ENCODE data around the gene ARL6IP4.

Gene ARL6IP4

GRCh38 chr12:122959566-122960192 lies 20.8 kb upstream of the ARL6IP4 start:
- no peak for DNase-seq

GRCh38 chr12:122960193-122960569 lies 20.3 kb upstream of the ARL6IP4 start:
- no peak for DNase-seq

GRCh38 chr12:122961531-122962329 lies 18.8 kb upstream of the ARL6IP4 start:
- no peak for DNase-seq

- no peak for DNase-seq
Measured at GRCh38 chr12:122963941-122964265, 16.6 kb upstream of the ARL6IP4 start.

- no peak for DNase-seq
Measured at GRCh38 chr12:122964439-122965257, 15.8 kb upstream of the ARL6IP4 start.

- no peak for DNase-seq
Measured at GRCh38 chr12:122965321-122965751, 15.1 kb upstream of the ARL6IP4 start.

GRCh38 chr12:122965851-122966742 lies 14.4 kb upstream of the ARL6IP4 start, which contains the start of gene ABCB9:
Gene ABCB9, minus strand, starts transcription at chr12:122966463. Its CDS starts 6,228 bp downstream, at chr12:122960235.
- peak; percentile 90 for DNase-seq

GRCh38 chr12:122966743-122967550 lies 13.5 kb upstream of the ARL6IP4 start:
- no peak for DNase-seq

GRCh38 chr12:122968104-122968503 lies 12.4 kb upstream of the ARL6IP4 start:
- DNase-seq: no peak

GRCh38 chr12:122969676-122970075 lies 10.8 kb upstream of the ARL6IP4 start:
- no peak for DNase-seq

- DNase-seq: peak; percentile 99
Measured at GRCh38 chr12:122974274-122974891, 6.1 kb upstream of the ARL6IP4 start.

- peak; percentile 93 for DNase-seq
Measured at GRCh38 chr12:122974892-122975789, 5.3 kb upstream of the ARL6IP4 start, which contains the start of gene OGFOD2. Gene OGFOD2, plus strand, starts transcription at chr12:122975244. Its CDS starts 8 bp downstream, at chr12:122975252.

GRCh38 chr12:122975790-122976647 lies 4.5 kb upstream of the ARL6IP4 start:
- no peak for DNase-seq

- DNase-seq: no peak
Measured at GRCh38 chr12:122976648-122976975, 3.9 kb upstream of the ARL6IP4 start.

- DNase-seq: no peak
Measured at GRCh38 chr12:122977153-122977552, 3.3 kb upstream of the ARL6IP4 start.

- no peak for DNase-seq
Measured at GRCh38 chr12:122977655-122978392, 2.7 kb upstream of the ARL6IP4 start.

GRCh38 chr12:122978507-122978955 lies 1.9 kb upstream of the ARL6IP4 start:
- no peak for DNase-seq
